Parathyroid adenoma (tissue), 2 donors: ENCODE measurements around the gene SAPCD2.

Source experiments
- H2AFZ ChIP-seq: fragments of 300-600 bp; sonication (generic); one replicate; pipeline ENCODE4 v1.7.0; 2017; ENCODE audit warnings: antibody characterized with exemption, mild to moderate bottlenecking
- H3K27ac ChIP-seq: fragments of 300-600 bp; sonication (generic); one replicate; pipeline ENCODE4 v1.7.0; 2017
- H3K27me3 ChIP-seq: fragments of 300-600 bp; sonication (generic); one replicate; pipeline ENCODE4 v1.7.0; 2017; ENCODE audit warnings: low read length; ENCODE audit not compliant: control insufficient read depth, insufficient read depth
- H3K36me3 ChIP-seq: fragments of 300-600 bp; sonication (generic); one replicate; pipeline ENCODE4 v1.7.0; 2017; ENCODE audit warnings: low read length; ENCODE audit not compliant: control insufficient read depth, insufficient read depth
- H3K4me1 ChIP-seq: fragments of 300-600 bp; sonication (generic); one replicate; pipeline ENCODE4 v1.7.0; 2017; ENCODE audit warnings: control low read depth
- H3K4me2 ChIP-seq: fragments of 300-600 bp; sonication (generic); one replicate; pipeline ENCODE4 v1.7.0; 2017; ENCODE audit warnings: low read length
- H3K4me3 ChIP-seq: fragments of 300-600 bp; sonication (generic); one replicate; pipeline ENCODE4 v1.7.0; 2017; ENCODE audit warnings: low read depth, low read length
- H3K79me2 ChIP-seq: fragments of 300-600 bp; sonication (generic); one replicate; pipeline ENCODE4 v1.7.0; 2017; ENCODE audit warnings: control low read depth
- H3K9ac ChIP-seq: fragments of 300-600 bp; sonication (generic); one replicate; pipeline ENCODE4 v1.7.0; 2017; ENCODE audit warnings: mild to moderate bottlenecking
- H3K9me3 ChIP-seq: fragments of 300-600 bp; sonication (generic); one replicate; pipeline ENCODE4 v1.7.0; 2017; ENCODE audit warnings: low read length; ENCODE audit not compliant: control insufficient read depth
- CTCF ChIP-seq: fragments of 300-600 bp; sonication (generic); IDR thresholded peaks from one replicate; pipeline ENCODE4 v1.7.0; 2017; ENCODE audit warnings: antibody characterized with exemption, mild to moderate bottlenecking
- donor health status: primary hyperparathyroidism.

Gene SAPCD2

GRCh38 chr9:137077010-137077747, 6.8 kb upstream of the SAPCD2 start, which contains the start of gene UAP1L1:
Gene UAP1L1, plus strand, starts transcription at chr9:137077517. Its CDS starts 16 bp downstream, at chr9:137077533.
- peak within 1 kb of the TSS; percentile 51 for H3K27ac ChIP-seq

GRCh38 chr9:137076636-137077009, 6.3 kb upstream of the SAPCD2 start:
- Histone ChIP-seq H3K9me3 (no peaks in the 10 kb centered on the region), H3K4me3 (no peak overlapping the region), H3K27ac (peak overlapping the region; percentile 51), H3K4me2 (peak overlapping the region; percentile 76), H3K79me2 (no peaks in the 10 kb centered on the region), H3K4me1 (no peaks in the 10 kb centered on the region), H3K9ac (no peak overlapping the region), H2AFZ (peak overlapping the region; percentile 93), H3K36me3 (no peaks in the 10 kb centered on the region), H3K27me3 (no peaks in the 10 kb centered on the region)
- no peak for TF ChIP-seq CTCF

More at GRCh38 chr9:137077010-137077747, 6.8 kb upstream of the SAPCD2 start, which contains the start of gene UAP1L1:
- Histone ChIP-seq H3K27me3 (no peaks in the 10 kb centered on the region), H3K9me3 (no peaks in the 10 kb centered on the region), H3K4me1 (no peaks in the 10 kb centered on the region), H3K4me2 (peak within 1 kb of the TSS; percentile 79), H3K9ac (peak within 1 kb of the TSS; percentile 37), H3K79me2 (no peaks in the 10 kb centered on the region), H3K36me3 (no peaks in the 10 kb centered on the region), H2AFZ (peak within 1 kb of the TSS; percentile 93), H3K4me3 (peak within 1 kb of the TSS; percentile 49)
- TF ChIP-seq CTCF, result no peak

DNA sequence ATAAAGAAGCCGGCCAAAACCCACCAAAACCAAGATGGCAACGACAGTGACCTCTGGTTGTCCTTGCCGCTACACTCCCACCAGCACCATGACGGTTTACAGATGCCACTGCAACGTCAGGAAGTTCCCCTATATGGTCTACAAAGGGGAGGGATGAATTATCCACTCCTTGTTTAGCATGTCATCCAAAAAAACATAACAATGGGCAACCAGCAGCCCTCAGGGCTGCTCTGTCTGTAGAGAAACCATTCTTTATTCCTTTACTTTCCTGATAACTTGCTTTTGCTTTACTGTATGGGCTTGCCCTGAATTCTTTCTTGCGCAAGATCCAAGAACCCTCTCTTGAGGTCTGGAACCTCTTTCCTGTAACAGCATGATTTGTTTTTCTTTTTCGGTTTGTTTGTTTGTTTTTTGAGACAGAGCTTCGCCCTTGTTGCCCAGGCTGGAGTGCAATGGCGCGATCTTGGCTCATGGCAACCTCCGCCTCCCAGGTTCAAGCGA, 5.0 kb upstream of the SAPCD2 start:
- Histone ChIP-seq H3K4me2 (no peak overlapping the region), H3K27ac (no peak overlapping the region), H2AFZ (no peak overlapping the region), H3K9ac (no peak overlapping the region), H3K9me3 (no peaks in the 10 kb centered on the region), H3K79me2 (no peaks in the 10 kb centered on the region), H3K27me3 (no peaks in the 10 kb centered on the region), H3K4me3 (no peak overlapping the region), H3K4me1 (peaks cover 2% of the 10 kb centered on the region), H3K36me3 (no peaks in the 10 kb centered on the region)
- TF ChIP-seq CTCF, result no peak

DNA sequence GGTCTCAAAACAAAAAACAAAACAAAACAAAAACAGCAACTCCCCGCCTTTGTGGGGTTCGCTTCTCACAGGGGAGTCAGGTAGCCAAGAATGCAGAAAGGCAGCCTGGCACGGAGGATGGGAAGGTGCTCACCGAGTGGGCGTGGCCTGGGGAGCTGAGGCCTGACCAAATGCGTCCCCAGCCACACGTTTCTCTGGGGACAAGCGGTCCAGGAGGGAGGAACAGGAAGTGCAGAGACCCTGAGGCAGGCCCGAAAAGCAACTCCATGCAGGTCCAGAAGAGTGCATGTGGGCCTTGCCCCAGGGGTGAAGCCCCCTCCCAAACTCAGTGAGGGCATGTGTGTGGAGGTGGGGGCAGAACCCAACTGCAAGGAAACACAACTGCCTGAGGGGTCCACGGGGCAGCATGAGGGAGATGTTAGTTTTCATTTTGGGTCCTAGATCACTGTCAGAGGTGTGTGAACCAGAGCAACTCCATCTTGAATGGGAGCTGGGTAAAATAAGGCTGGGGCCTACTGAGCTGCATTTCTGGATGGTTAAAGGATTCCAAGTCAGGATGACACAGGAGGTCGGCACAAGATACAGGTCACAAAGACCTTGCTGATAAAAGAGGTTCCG, 4.4 kb upstream of the SAPCD2 start:
- H3K9me3 ChIP-seq, result no peaks in the 10 kb centered on the region
- H3K9ac ChIP-seq, result no peak overlapping the region
- no peak overlapping the region for H2AFZ ChIP-seq
- H3K4me1 ChIP-seq, result peaks cover 2% of the 10 kb centered on the region
- TF ChIP-seq CTCF, result no peak
- no peaks in the 10 kb centered on the region for H3K36me3 ChIP-seq
- H3K27ac ChIP-seq, result no peak overlapping the region
- no peaks in the 10 kb centered on the region for H3K79me2 ChIP-seq
- H3K4me2 ChIP-seq, result no peak overlapping the region
- H3K27me3 ChIP-seq, result no peaks in the 10 kb centered on the region
- H3K4me3 ChIP-seq, result no peak overlapping the region
